Measurements from ENCODE around the gene GPR137C. TPM values are rescaled to one million over a fixed set of nuclear protein-coding genes. Genes with fewer than 3 reads are reported as not detected.

Gene GPR137C
- polyA plus RNA-seq, 1 donor (not counting 4 experiments of a cell fraction or from before 2014, with no cell fraction given) = 0.05 TPM

- Histone ChIP-seq H3K79me2 (ENCODE audit: control insufficient read depth, insufficient read depth, low read length) (no peaks in the 10 kb centered on the region), H3K4me3 (ENCODE audit: control insufficient read depth in 2 of 3, extremely low read depth in 1 of 3, insufficient read depth in 2 of 3, low read depth in 1 of 3, low read length in 3 of 3) (no peak overlapping the region), H3K27me3 (ENCODE audit: control insufficient read depth, extremely low read depth, insufficient read depth, low read length) (no peaks in the 10 kb centered on the region), H3K9me1 (ENCODE audit: control insufficient read depth, extremely low read depth, insufficient read depth, low read length) (no peaks in the 10 kb centered on the region), H3K4me1 (ENCODE audit: control insufficient read depth, extremely low read depth, insufficient read depth, low read length) (no peaks in the 10 kb centered on the region), H3K9ac (ENCODE audit: control insufficient read depth, extremely low read depth, insufficient read depth, low read length) (no peak overlapping the region), H4K20me1 (ENCODE audit: control insufficient read depth, extremely low read depth, insufficient read depth, low read length) (no peaks in the 10 kb centered on the region), H3K9me3 (ENCODE audit: control insufficient read depth, low read depth, low read length) (no peaks in the 10 kb centered on the region), H3K27ac (ENCODE audit: control insufficient read depth, insufficient read depth, low read length) (no peak overlapping the region), H3K36me3 (ENCODE audit: control insufficient read depth in 2 of 2, extremely low read depth in 1 of 2, insufficient read depth in 2 of 2, low read length in 2 of 2) (no peaks in the 10 kb centered on the region), H3K4me2 (ENCODE audit: control insufficient read depth, extremely low read depth, insufficient read depth, low read depth, low read length) (no peak overlapping the region), H2AFZ (ENCODE audit: control insufficient read depth, low read length) (no peak overlapping the region)
- dilution Hi-C loops (cut with MboI; ENCODE audit: extremely low pct_ligation_motif_present, low sequenced_read_pairs) = no loop called here
- no peak for FAIRE-seq
- no peak for DNase-seq (ENCODE audit: low read depth, low spot score)
- TF ChIP-seq EZH2 (IDR thresholded peaks at IDR 0.05; ENCODE audit: low read length) (no peak), CTCF (optimal IDR thresholded peaks at IDR 0.05 in 1 of 3, IDR thresholded peaks at IDR 0.05 in 1 of 3, conservative IDR thresholded peaks at IDR 0.05 in 1 of 3; ENCODE audit: extremely low read depth in 1 of 3, insufficient read depth in 2 of 3, low read length in 3 of 3) (no peak)
These were observed 21.2 kb upstream of the GPR137C start for GRCh38 chr14:52531481-52531880.

- Histone ChIP-seq H3K9ac (ENCODE audit: control insufficient read depth, extremely low read depth, insufficient read depth, low read length) (no peak overlapping the region), H3K4me2 (ENCODE audit: control insufficient read depth, extremely low read depth, insufficient read depth, low read depth, low read length) (no peak overlapping the region), H3K4me1 (ENCODE audit: control insufficient read depth, extremely low read depth, insufficient read depth, low read length) (no peaks in the 10 kb centered on the region), H3K27me3 (ENCODE audit: control insufficient read depth, extremely low read depth, insufficient read depth, low read length) (no peaks in the 10 kb centered on the region), H3K79me2 (ENCODE audit: control insufficient read depth, insufficient read depth, low read length) (no peaks in the 10 kb centered on the region), H3K9me1 (ENCODE audit: control insufficient read depth, extremely low read depth, insufficient read depth, low read length) (no peaks in the 10 kb centered on the region), H3K27ac (ENCODE audit: control insufficient read depth, insufficient read depth, low read length) (no peak overlapping the region), H3K9me3 (ENCODE audit: control insufficient read depth, low read depth, low read length) (no peaks in the 10 kb centered on the region), H3K36me3 (ENCODE audit: control insufficient read depth in 2 of 2, extremely low read depth in 1 of 2, insufficient read depth in 2 of 2, low read length in 2 of 2) (no peaks in the 10 kb centered on the region), H3K4me3 (ENCODE audit: control insufficient read depth in 2 of 3, extremely low read depth in 1 of 3, insufficient read depth in 2 of 3, low read depth in 1 of 3, low read length in 3 of 3) (no peak overlapping the region), H2AFZ (ENCODE audit: control insufficient read depth, low read length) (no peak overlapping the region), H4K20me1 (ENCODE audit: control insufficient read depth, extremely low read depth, insufficient read depth, low read length) (no peaks in the 10 kb centered on the region)
- DNase-seq (ENCODE audit: low read depth, low spot score) (no peak), FAIRE-seq (no peak)
- dilution Hi-C loops (cut with MboI; ENCODE audit: extremely low pct_ligation_motif_present, low sequenced_read_pairs) = no loop called here
- TF ChIP-seq EZH2 (IDR thresholded peaks at IDR 0.05; ENCODE audit: low read length) = no peak
- no peak for TF ChIP-seq CTCF (optimal IDR thresholded peaks at IDR 0.05 in 1 of 3, IDR thresholded peaks at IDR 0.05 in 1 of 3, conservative IDR thresholded peaks at IDR 0.05 in 1 of 3; ENCODE audit: extremely low read depth in 1 of 3, insufficient read depth in 2 of 3, low read length in 3 of 3)
These were observed 16.4 kb upstream of the GPR137C start for GRCh38 chr14:52536269-52536668.

Measured in keratinocyte (primary cell).